T-helper 9 cell (primary cell): ENCODE measurements around the gene ZNF558.

Experiments
- DNase-seq: peaks from one replicate; pipeline ENCODE4 v3.0.0-alpha.2; 2020
- total RNA-seq, 2 donors: gene quantifications; one replicate each; lab custom pipeline; 2026; lab: John Stamatoyannopoulos, UW

The ZNF558 gene
- 46.9 to 65.6 reads per million in 2 donors for total RNA-seq

DNA sequence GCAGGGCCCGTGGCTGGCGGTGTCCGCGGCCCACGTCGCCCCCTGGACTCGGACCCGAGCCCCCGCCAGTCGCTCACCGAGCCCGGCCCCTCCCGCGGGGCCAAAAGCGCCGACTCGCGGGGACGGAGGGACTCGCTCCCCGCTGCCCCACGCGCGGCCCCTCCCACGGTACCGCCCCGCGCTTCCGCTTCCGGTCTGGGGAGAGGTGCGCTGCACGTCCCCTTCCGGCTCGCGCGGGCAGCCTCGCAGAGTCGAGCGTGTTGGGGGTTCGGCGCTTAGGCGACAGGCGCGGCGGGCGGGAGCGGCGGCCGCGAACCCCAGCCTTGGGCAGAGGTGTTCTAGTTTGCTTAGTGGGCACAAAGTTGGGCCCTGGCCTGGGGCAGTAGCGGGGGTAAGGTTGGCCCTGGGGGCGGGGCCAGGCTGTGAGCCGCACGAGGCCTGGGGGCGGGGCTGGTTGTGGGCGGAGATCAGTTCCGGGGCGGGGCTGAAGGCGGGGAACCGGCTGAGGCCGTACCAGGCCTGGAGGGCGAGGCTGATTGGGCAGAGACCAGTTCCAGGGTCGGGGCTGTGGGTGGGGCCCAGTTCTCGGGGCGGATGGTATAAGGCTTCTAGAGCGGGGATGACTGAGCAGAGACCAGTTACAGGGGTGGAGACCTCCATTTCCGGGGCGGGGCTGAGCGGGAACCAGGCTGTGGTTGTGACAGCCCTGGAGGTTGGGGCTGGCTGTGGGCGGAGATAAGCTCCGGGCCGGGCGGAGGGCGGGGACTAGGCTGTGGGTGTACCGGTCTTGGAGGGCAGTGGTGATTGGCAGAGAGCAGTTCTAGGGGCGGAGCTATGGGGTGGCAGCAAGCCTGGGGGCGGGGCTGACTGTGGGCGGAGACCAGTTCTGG, at the start of gene ZNF558, which contains the start of gene MBD3L1:
ZNF558 (minus strand) TSS at position 173 of the 890 bp plus-strand sequence. CDS start 9,645 bp downstream, outside the sequence.
MBD3L1 (plus strand) TSS at position 246 of the 890 bp plus-strand sequence. CDS start 10,302 bp downstream, outside the sequence.
- DNase-seq = peak; percentile 99

DNA sequence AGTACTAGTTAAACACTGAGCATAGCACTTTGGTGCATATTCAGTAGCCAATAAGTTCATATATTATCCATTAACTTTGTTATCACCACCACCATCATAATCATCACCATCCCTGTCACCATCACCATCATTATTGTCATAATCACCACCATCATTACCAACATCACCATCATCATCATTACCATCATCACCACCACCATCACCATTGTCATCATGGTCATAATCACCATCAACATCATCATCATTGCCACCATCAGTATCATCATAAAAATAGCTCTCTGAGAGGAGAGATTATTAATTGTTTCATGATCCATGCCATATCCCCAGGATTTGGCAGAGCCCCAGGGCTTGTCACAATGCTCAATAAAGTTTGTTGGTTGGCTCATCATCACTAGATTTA, 49.4 kb upstream of the ZNF558 start:
- no peak for DNase-seq

DNA sequence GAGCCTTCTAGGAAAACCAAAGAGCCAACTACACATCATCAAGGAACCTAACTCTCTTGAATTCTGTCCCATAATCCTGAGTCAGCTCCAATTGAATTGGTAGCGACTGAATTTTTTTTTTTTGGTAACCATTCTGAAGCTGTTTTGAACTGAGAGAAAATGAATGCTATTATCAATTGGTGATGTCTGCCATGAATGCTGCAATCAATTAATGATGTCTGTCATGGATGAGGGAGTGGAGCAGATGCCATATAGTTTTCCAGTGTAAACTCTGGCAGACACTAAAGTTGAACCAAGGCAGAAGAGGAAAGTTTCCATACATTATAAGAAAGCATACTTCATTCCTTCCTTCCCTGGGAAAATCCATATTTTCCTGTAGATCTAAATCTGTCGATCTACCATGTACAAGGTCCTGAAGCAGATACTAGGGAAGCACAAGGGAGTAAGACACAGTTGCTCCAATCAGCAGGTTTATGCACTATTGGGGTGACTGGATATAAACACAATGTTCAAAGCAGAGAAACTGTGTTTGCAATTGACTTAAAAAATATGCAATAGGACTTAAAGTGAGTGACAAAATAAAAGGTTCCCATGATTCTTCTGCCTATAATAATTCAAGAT, 48.9 kb upstream of the ZNF558 start:
- no peak for DNase-seq

DNA sequence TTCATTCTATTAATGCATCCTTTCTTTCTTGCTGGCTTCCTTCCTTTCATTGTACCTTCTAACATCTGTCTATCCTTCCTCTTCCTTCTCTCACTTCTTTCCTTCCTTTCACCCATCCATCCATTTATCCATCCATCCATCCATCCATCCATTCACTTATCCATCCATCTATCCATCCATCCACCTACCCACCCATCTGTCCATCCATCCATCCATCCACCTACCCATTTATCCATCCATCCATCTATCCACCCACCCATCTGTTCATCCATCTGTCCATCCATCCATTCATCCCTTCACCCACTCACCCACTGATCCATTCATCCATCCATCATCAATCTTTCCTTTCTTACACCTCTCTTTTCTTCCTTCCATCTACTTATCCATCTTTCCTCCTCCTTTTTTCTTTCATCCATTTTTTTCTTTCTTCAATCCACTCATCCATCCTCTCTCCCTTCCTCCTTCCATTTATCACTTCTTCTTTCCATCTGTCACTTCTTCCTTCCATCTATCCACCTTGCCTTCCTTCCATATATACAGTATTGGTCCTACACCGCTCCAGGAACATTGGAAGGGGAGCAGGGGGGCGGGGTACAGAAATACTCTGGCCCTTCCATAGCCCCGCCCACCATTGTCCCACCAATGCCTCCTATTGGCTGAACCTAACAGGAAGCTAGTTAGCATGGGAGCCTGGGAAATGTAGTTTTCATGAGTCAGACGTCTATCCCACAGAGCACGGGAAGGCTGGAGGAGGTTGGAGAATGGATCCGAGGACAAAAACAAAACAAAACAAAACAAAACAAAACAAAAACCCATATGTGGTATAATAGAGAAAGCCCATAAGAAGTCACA, 46.0 kb upstream of the ZNF558 start:
- DNase-seq = no peak

DNA sequence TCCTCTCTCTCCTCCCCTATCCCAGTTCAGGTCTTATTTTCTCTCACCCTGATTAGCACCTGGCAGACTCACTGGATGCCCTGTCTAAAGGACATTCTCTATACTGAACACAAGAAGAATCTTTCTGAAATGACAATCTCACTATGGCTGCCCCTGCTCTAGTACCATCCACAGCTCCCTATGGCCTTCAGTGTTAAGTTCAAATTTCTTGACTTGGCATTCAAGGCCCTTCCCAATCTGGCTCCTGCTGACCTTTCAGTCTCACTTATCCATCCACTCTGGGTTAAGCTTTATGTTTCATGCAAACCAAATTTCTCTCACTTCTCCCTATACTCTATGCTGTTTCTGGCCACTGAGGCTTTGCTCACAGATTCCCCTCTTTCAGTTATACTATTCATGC, 34.2 kb upstream of the ZNF558 start:
- DNase-seq = no peak

DNA sequence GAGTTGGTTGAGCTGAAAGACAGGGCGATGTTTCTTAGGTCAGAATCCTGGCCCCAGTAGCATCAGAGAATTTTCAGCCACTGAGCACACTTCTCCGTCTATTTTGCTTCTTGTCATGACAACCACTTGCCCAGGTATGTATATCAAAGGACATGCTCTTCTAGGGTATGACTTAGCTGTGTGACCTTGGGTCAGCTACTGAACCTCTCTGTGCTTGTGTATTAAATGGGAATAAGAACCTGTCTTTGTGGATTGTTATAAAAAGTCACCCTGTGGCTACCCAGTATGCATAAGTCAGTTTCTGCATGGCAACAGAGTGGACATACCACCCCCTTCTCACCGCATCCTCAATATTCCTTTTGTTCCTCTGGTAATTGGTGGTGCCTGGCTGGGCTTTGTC, 26.2 kb upstream of the ZNF558 start:
- DNase-seq = no peak

DNA sequence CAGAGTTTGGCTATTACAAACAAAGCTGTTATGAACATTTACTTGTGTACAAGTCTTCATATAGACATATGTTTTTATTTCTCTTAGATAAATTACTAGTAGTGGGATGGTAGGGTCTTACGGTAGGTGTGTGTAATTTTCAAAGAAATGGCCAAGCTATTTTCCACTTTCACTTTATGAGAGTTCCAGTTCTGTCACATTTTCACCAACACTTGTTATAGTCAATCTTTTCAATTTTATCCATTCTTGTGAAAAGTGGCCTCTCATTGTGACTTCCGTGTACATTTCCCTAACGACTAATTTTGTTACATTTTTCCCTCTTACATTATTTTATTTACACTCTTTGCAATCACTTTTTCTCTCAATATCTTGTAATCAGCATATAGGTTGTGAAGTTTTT, 18.4 kb upstream of the ZNF558 start:
- DNase-seq = no peak

DNA sequence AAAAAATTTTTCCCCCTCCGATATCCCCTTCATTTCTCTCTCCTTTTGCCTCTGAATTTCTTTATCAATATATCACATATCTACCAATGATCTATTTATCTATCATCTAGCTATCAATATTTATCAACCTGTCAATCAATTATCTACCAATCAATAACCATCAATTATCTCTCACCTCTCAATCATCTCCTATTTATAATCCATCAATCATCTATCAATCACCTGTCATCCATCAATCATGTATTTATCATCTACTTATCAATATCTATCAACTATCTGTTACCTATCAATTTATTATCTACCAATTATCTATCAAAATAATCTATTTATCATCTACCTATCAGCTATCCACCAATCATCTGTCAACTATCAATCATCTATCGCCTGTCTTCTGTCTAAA, 17.1 kb upstream of the ZNF558 start:
- no peak for DNase-seq

DNA sequence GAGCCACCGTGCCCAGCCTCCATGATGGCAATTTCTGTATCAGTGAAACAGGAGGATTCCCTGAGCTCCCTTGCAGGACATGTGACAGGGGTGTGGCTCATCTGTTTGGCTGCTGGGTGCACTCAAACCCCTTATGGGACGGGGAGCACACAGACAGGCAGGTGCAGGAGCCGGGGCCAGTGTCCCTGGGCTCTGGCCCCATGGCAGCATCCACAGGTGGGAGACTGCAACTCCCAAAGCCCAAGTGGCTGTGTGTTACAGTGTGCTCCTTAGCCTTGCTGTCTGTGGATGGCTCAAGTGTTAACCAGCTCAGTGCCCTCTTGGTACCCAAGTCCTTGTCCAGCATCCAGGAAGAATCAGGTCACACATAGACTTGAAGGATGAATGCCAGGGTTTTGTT, 14.7 kb upstream of the ZNF558 start:
- no peak for DNase-seq

DNA sequence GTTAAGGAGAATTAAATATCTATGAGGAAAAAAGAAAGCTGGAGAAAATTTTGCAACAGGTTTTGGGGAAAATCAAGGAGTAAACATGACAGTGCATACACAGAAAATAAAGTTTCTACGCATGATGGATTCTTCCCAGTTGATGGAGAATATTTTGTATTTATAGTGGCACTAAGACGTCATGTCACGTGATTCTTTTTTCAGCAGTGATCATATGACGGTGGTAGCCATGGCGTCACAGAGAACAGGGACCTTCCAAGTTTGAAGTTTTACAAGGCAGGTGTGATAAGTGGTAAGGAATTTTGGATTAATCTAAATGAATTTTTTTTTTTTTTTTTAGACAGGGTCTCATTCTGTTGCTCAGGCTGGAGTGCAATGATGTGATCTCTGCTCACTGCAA, 8.6 kb upstream of the ZNF558 start:
- no peak for DNase-seq

DNA sequence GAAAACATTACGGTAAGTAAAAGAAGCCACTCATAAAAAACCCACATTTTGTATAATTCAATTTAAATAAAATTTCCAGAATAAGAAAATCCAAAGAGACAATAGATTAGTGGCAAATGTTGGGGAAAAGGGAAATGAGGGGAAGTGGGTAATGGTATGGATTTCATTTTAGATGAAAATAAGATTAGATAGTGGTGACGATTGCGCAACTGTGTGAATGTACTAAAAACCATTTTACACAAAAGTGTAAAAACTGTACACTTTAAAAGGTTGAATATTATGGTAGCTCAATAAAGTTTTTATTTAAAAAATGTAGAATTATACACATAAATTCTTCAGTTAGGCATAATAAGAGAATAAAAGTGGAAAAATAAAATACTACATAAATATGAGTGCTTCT, 3.8 kb upstream of the ZNF558 start:
- no peak for DNase-seq

DNA sequence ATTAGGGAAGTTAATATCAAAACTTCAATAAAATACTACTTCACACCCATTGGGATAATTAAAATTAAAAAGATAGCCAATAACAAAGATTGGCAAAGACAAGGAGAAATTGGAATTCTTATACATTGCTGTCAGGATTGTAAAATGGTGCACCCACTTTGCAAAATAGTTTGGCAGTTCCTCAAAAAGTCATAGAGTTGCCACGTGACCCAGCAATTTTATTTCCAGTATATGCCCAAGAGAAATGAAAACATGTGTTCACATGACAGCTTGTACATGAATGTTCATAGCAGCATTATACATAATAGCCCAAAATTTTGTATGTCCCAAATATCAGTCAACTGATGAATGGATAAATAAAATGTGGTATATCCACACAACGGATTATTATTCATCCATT, 3.3 kb upstream of the ZNF558 start:
- DNase-seq = no peak

DNA sequence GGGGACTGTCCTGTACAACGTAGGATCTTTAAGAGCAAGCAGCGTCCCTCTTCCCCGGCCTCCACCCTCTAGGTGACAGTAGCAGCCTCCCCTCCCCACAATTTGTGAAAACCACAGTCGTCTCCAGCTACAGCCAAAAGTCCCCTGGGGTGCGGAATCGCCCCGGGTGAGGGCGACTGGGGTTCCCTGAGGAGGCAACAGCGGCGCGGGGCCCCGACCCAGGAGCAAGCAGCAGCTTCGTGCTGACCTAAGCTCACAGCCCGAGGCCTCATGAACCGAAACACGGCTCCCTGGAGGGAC, 322 bp downstream of the ZNF558 start:
- no peak for DNase-seq

DNA sequence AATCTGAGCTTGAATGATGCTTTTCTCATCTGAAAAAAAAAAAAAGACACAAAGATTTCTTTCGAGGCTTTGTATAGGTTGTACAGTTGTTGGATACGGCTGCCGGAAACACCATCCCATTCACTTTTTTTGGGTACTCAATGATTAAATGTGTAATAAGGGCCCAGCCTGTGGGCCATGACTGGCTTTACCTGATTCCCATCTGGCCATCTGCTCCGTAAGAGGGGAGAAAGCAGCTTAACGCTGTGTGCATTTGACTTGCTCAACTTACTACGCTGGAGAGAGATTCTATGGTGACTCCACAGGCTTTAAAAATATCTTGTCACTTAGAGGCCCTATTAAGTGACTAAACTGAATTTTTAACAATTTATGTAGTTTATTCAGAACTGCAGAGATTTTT, 731 bp downstream of the ZNF558 start:
- DNase-seq = no peak

DNA sequence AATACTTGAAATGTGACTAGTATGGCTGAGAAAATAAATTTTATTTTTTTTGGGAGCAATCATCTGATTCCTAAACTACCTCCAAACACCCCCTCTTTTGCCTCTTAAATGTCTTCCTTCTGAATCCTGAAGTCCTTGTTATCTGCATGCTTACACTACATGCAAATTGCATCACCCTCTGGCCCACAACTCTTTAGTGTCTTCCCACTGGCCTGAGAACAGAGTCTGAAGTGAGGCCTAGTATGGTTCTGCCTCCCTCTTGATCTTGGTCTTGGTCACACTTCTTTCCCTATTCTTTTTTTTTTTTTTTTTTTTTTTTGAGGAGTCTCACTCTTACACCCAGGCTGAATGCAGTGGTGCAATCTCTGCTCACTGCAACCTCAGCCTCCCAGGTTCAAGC, 4.8 kb downstream of the ZNF558 start:
- no peak for DNase-seq

DNA sequence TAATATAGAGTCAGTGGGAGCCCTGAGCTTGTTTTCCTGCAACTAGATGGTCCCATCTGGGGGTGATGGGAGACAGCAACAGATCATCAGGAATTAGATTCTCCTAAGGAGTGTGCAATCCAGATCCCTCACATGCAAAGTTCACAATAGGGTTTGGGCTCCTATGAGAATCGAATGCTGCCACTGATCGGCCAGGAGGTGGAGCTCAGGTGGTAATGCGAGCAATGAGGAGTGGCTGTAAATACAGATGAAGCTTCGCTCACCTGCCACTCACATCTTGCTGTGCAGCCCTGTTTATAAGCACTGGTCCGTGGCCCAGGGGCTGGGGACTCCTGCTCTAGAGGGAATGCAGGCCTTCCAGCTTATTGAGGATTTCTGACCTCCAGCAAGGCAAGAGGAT, 5.7 kb downstream of the ZNF558 start:
- DNase-seq = no peak

DNA sequence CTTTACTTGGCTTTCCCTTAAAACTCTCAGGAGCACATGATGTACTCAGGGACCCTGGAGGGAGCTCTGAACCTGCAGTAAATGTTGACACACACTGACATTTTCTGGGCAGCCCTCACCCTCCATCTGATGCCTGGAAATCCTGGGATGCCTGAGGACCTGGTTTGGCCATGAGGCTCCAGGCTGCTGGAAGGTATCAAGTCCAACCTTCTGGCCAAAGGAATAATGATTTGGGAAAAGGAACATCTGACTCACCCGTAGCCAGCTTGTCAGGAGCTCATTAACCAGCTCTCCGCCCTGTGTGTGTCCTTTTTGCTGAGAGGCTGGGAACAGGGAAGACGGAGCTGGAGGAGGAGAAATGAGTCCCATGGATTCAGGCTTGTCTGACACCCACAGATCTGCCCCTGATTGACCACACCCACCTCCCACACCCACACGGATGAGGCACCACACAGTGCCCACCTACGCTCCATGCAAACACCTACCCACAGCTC, 10.3 kb downstream of the ZNF558 start:
- DNase-seq = no peak

DNA sequence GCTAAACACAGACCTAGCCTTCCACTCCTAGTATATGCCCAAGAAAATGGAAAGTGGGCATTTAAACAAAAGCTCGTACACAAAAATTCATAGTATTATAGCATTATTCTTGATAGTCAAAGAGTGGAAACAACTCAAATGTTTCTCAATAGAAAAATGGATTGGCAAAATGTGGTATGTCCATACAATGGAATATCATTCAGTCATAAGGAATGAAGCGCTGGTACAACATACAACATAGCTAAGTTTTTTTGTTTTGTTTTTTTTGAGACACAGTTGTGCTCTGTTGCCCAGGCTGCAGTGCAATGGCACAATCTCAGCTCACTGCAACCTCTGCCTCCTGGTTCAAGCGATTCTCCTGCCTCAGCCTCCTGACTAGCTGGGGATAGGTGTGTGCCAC, 11.9 kb downstream of the ZNF558 start:
- DNase-seq = no peak

DNA sequence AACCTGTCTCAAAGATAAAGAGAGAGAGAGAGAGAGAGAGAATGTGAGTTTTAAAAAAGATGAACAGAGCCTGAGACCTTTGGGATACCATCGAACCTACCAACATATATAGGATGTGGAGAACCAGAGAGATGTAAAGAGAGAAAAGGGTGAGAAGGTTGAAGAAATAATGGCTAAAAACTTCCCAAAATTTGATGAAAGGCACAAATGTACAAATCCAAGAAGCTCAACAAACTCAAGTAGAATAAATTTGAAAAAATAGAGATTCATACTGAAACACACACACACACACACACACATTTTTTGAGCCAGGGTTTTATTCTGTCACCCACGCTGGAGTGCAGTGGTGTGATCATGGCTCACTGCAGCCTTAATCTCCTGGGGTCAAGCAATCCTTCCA, 16.3 kb downstream of the ZNF558 start:
- no peak for DNase-seq

DNA sequence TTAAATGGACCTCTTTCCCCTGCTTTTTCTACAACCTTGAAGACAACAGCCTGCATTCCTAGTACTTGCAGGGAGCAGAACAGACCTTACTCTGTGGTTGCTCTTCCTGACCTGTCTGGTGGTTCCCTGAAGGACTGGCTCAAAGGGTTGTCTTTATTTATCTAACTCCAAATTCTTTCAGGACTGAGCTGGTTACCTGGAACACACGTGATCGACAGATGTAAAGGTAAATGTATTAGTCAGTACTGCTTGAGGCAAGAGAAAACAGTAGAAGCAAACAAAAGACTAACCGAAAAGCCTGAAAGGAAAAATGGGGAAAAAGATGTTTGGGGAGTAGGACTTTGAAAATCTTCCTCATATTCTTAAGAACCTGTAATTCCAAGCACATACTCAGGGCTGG, 17.9 kb downstream of the ZNF558 start:
- no peak for DNase-seq

DNA sequence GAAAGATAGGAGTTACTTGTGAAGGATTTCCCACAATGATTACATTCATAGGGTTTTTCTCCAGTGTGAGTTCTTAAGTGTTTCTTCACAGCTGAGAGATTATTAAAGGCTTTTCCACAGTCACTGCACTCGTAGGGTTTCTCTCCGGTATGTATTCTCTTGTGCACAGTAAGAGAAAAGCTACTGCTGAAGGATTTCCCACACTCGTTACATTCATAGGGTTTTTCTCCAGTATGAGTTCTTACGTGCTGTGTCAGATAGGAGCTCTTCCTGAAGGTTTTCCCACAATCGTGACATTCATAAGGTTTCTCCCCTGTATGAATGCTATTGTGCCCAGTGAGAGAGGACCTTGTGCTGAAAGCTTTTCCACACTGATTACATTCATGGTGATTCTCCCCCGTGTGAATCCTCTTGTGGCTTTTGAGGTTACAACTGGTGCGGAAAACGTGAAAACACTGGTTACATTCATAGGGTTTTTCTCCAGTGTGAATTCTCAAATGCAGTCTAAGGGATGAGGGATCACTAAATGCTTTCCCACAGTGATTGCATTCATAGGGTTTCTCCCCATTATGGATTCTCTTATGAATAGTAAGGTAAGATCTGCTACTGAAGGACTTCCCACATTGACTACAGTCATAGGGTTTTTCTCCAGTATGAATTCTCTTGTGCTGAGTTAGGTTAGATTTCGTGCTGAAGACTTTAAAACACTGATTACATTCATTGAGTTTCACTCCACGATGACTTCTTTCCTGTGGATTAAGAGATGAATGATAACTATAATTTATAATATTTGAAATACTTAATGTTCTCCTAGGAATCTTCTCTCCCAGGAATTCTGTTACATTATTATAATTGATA, 20.6 kb downstream of the ZNF558 start:
- DNase-seq = no peak

DNA sequence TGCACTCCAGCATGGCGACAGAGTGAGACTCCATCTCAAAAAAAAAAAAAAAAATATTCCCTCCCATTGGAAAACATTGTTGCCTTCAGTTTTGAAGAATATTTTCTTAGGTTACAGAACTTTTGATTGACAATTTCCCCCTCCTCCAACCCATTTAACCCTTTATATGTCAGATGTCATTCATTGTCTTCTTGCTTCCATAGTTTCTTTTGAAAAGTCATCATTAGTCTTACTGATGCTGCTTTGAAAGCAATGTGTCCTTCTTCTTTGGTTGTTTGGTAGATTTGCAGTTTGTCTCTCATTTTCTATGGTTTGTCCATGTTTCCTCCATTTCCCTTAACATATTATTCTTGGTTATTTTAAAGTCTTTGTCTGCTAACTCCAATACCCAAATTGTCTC, 25.4 kb downstream of the ZNF558 start:
- no peak for DNase-seq
